Mesothelial cell of epicardium (in vitro differentiated cells): ENCODE data around the gene WTAP. TPM values are rescaled to one million over a fixed set of nuclear protein-coding genes. Genes with fewer than 3 reads are reported as not detected.
"Not testable (repeated sequence)": the region's sequence is repeated elsewhere in the genome, so short reads cannot be mapped to it uniquely, and the experiment has no call there.

Experiments used
- DNase-seq, 2 experiments: peaks; one replicate each; pipeline ENCODE4 v3.0.0; 2021; ENCODE audit warnings: low spot score in 2 of 2; ENCODE audit not compliant: unreplicated experiment in 2 of 2
- H3K27ac Mint-ChIP-seq: 2 replicates; pipeline ENCODE4 v1.8.0; 2021; ENCODE audit warnings: mixed read lengths
- H3K27me3 Mint-ChIP-seq: 2 replicates; pipeline ENCODE4 v1.8.0; 2021; ENCODE audit warnings: low read depth, mixed read lengths
- H3K36me3 Mint-ChIP-seq: 2 replicates; pipeline ENCODE4 v1.8.0; 2021; ENCODE audit warnings: mixed read lengths
- H3K4me1 Mint-ChIP-seq: 2 replicates; pipeline ENCODE4 v1.8.0; 2021; ENCODE audit warnings: mixed read lengths
- H3K4me3 Mint-ChIP-seq: 2 replicates; pipeline ENCODE4 v1.8.0; 2021; ENCODE audit warnings: mild to moderate bottlenecking, moderate library complexity, mixed read lengths
- H3K9me3 Mint-ChIP-seq: 2 replicates; pipeline ENCODE4 v1.8.0; 2021; ENCODE audit warnings: mixed read lengths
- CTCF ChIP-seq: fragments of 200-600 bp; sonication (generic); IDR thresholded peaks from one replicate; pipeline ENCODE4 v1.5.0; 2021; ENCODE audit warnings: antibody characterized with exemption; ENCODE audit not compliant: unreplicated experiment
- total RNA-seq: library from RNA; stranded (reverse); gene quantifications from 3 replicates; pipeline ENCODE4 v1.2.1, GENCODE V29; 2021

WTAP gene
- total RNA-seq, 1 donor from 2014 or later, result 116 TPM

DNA sequence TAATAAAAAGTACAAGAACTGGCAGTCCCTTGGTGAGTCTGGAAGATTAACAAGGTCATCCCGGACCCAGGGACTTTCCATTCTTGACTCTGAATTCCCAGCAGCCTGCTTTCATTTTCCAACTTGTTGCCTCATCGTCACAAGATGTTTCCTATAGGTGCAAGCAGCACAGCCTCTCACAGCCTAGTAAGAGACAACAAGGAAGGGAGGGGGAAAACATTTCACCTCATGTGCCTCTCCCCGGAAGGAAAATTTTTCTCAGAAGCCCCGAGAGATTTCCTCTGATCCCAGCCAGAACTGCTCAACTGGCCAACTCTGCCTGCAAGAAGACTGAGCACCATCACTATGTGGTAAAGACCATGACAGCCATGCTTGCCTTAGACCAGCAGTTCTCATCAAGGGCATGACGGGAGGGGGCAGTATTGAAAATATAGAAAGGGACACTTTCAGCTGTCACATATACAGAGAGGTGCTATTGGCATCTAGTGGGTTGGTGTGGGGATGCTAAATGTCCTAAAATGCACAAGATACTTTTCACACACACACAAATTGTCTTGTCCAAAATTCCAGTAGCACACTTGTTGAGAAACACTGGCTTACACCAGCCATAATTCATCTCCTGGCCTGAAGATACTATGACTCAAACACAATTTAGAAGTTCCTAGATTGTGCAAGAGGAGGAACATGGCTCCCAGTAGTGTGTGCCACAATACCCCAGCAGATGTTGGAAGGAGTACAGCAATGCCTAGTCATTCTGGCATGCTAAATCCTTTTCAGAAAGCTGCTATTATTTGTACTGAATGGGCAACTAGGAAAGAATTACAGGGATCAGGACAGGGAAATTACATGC is 10.8 kb upstream of the WTAP start:
- Mint-ChIP-seq H3K9me3 (no peaks in the 10 kb centered on the region), H3K36me3 (peaks cover 3% of the 10 kb centered on the region), H3K4me1 (no peaks in the 10 kb centered on the region), H3K27me3 (no peaks in the 10 kb centered on the region), H3K4me3 (no peak overlapping the region), H3K27ac (no peak overlapping the region)
- no peak for TF ChIP-seq CTCF
- DNase-seq, result no peak

DNA sequence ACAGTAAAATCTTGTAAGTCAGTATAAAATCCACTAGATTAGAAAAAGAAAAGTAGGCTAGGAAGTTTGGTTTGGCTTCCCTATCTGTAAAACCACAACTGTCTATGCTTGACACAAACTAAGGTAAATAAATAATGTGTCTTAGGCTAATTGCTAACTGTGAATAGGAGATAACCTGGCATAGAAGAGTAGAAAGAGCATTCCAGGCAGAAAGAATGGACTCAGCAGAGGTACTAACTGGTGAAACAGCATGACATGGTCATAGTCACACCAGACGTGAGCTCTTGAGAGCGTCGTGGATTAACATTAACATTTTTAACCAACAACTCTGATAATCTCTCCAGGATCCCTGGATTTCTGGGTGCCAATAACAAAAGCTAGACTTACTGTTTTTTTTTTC is 8.7 kb upstream of the WTAP start:
- Mint-ChIP-seq H3K36me3 (peaks cover 17% of the 10 kb centered on the region), H3K4me1 (no peaks in the 10 kb centered on the region), H3K27me3 (no peaks in the 10 kb centered on the region), H3K27ac (no peak overlapping the region), H3K9me3 (peaks cover 11% of the 10 kb centered on the region), H3K4me3 (no peak overlapping the region)
- DNase-seq, result no peak
- no peak for TF ChIP-seq CTCF

- Mint-ChIP-seq H3K36me3 (peaks cover 23% of the 10 kb centered on the region), H3K9me3 (peaks cover 11% of the 10 kb centered on the region), H3K4me3 (no peak overlapping the region), H3K27me3 (no peaks in the 10 kb centered on the region), H3K27ac (no peak overlapping the region), H3K4me1 (no peaks in the 10 kb centered on the region)
- TF ChIP-seq CTCF, result no peak
- DNase-seq, result no peak
Measured at GRCh38 chr6:159719287-159719686, 8.0 kb upstream of the WTAP start.

DNA sequence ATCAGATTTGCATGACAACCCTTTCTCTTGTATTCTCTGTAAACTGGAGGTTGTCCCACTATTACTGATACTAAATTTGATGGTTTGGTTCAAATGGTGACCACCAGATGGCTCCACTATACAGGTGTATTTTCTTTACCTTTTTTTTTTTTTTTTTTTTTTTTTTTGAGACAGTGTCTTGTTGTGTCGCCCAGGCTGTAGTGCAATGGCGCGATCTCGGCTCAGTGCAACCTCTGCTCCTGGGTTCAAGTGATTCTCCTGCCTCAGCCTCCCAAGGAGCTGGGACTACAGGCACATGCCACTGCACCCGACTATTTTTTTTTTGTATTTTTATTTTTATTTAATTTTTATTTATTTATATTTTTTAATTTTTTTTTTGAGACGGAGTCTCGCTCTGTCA is 6.6 kb upstream of the WTAP start:
- H3K4me3 Mint-ChIP-seq, result no peak overlapping the region
- H3K36me3 Mint-ChIP-seq, result peaks cover 20% of the 10 kb centered on the region
- TF ChIP-seq CTCF, result peak; percentile 67
- peaks cover 11% of the 10 kb centered on the region for H3K9me3 Mint-ChIP-seq
- no peak overlapping the region for H3K27ac Mint-ChIP-seq
- no peaks in the 10 kb centered on the region for H3K27me3 Mint-ChIP-seq
- DNase-seq, result no peak
- no peaks in the 10 kb centered on the region for H3K4me1 Mint-ChIP-seq

DNA sequence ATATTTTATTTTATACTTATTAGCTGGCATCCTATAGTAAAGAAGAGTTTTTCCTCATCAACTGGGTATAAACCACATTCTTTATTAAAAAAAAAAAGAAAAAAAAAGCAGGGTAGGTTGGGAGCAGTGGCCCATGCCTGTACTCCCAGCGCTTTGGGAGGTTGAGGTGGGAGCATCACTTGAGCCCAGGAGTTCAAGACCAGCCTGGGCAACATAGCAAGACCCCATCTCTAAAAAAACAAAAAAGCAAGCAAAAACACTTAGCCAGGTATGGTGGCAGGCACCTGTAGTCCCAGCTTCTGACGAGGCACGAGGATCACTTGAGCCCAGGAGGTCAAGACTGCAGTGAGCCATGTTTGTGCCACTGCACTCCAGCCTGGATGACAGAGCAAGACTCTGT is 5.3 kb upstream of the WTAP start:
- H3K27me3 Mint-ChIP-seq, H3K4me3 Mint-ChIP-seq, H3K27ac Mint-ChIP-seq, H3K4me1 Mint-ChIP-seq, DNase-seq: not testable (repeated sequence)
- H3K36me3 Mint-ChIP-seq, result peaks cover 20% of the 10 kb centered on the region
- H3K9me3 Mint-ChIP-seq, result peaks cover 11% of the 10 kb centered on the region

DNA sequence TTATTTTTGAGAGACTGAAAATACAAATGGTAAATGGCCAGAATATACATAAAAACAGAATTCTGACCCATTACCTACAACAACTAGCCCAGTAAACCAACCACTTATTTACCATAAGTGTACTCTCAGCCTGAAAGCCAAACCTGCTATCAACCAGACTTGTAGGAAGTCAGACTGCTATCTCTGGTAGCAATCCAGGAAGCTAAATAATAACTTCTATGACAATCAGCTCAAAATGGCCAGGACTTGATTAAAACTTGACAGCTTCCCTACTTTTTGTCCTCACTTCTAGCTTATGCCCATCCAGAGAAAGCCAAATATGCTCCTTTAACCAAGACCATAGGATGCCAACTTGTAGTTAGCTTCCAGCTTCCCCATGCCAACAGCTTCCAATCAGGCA is 4.7 kb upstream of the WTAP start:
- H3K27me3 Mint-ChIP-seq, result no peaks in the 10 kb centered on the region
- H3K4me1 Mint-ChIP-seq, result peaks cover 7% of the 10 kb centered on the region
- no peak overlapping the region for H3K4me3 Mint-ChIP-seq
- peaks cover 20% of the 10 kb centered on the region for H3K36me3 Mint-ChIP-seq
- TF ChIP-seq CTCF, result no peak
- peaks cover 11% of the 10 kb centered on the region for H3K9me3 Mint-ChIP-seq
- no peak for DNase-seq
- no peak overlapping the region for H3K27ac Mint-ChIP-seq
